HG03159 (cell line): ENCODE data around the gene NCAM2.

Experiments
- ATAC-seq: cut with Tn5 transposase; IDR thresholded peaks from one replicate; pipeline ENCODE4 v1.9.1; 2021; ENCODE audit warnings: mild to moderate bottlenecking, moderate library complexity; ENCODE audit not compliant: unreplicated experiment

The NCAM2 gene

GRCh38 chr21:21025742-21026141 is 27.5 kb downstream of the NCAM2 start:
- no peak for ATAC-seq

- no peak for ATAC-seq
These were observed 30.1 kb downstream of the NCAM2 start for GRCh38 chr21:21028275-21028820.

- ATAC-seq = no peak
These were observed 31.0 kb downstream of the NCAM2 start for GRCh38 chr21:21029164-21029563.

GRCh38 chr21:21030311-21030710 is 32.1 kb downstream of the NCAM2 start:
- ATAC-seq = no peak

GRCh38 chr21:21034036-21034435 is 35.8 kb downstream of the NCAM2 start:
- ATAC-seq = no peak

- no peak for ATAC-seq
These were observed 41.5 kb downstream of the NCAM2 start for GRCh38 chr21:21039624-21040170.

GRCh38 chr21:21045518-21045917 is 47.3 kb downstream of the NCAM2 start:
- ATAC-seq = no peak

GRCh38 chr21:21046063-21046462 is 47.9 kb downstream of the NCAM2 start:
- ATAC-seq = no peak

- ATAC-seq = no peak
These were observed 53.2 kb downstream of the NCAM2 start for GRCh38 chr21:21051109-21052055.

GRCh38 chr21:21052672-21053071 is 54.5 kb downstream of the NCAM2 start:
- no peak for ATAC-seq

GRCh38 chr21:21057349-21058062 is 59.3 kb downstream of the NCAM2 start:
- ATAC-seq = no peak

GRCh38 chr21:21063828-21064227 is 65.6 kb downstream of the NCAM2 start:
- no peak for ATAC-seq

- ATAC-seq = no peak
These were observed 66.1 kb downstream of the NCAM2 start for GRCh38 chr21:21064353-21064752.

- ATAC-seq = no peak
These were observed 69.2 kb downstream of the NCAM2 start for GRCh38 chr21:21067375-21067774.

GRCh38 chr21:21074305-21074704 is 76.1 kb downstream of the NCAM2 start:
- ATAC-seq = no peak

- no peak for ATAC-seq
These were observed 77.8 kb downstream of the NCAM2 start for GRCh38 chr21:21076051-21076450.

- no peak for ATAC-seq
These were observed 78.3 kb downstream of the NCAM2 start for GRCh38 chr21:21076491-21076890.

GRCh38 chr21:21079646-21080045 is 81.4 kb downstream of the NCAM2 start:
- ATAC-seq = no peak

GRCh38 chr21:21084179-21084578 is 86.0 kb downstream of the NCAM2 start:
- no peak for ATAC-seq

GRCh38 chr21:21085206-21085605 is 87.0 kb downstream of the NCAM2 start:
- ATAC-seq = no peak

- ATAC-seq = no peak
These were observed 98.7 kb downstream of the NCAM2 start for GRCh38 chr21:21096956-21097355.
